ENCODE data around the gene MTUS2.

- TF ChIP-seq CTCF (conservative IDR thresholded peaks at IDR 0.05; ENCODE audit: low read depth in 2 of 2): no peak
- TF ChIP-seq EZH2 (IDR thresholded peaks at IDR 0.05; ENCODE audit: low read depth, unreplicated experiment): no peak
- no peak for TF ChIP-seq POLR2AphosphoS5 (IDR thresholded peaks at IDR 0.05; ENCODE audit: low read depth)
- TF ChIP-seq ZNF114 (CRISPR knock-in tag; IDR thresholded peaks at IDR 0.05): no peak
- TF ChIP-seq REST (IDR thresholded peaks at IDR 0.05; ENCODE audit: unreplicated experiment): no peak
- no peak for TF ChIP-seq EZH2phosphoT487 (IDR thresholded peaks at IDR 0.05; ENCODE audit: unreplicated experiment)
- TF ChIP-seq ZNF331 (CRISPR knock-in tag; IDR thresholded peaks at IDR 0.05; ENCODE audit: low read depth): no peak
- no peak for TF ChIP-seq JUNB (IDR thresholded peaks at IDR 0.05; ENCODE audit: unreplicated experiment)
Measured at GRCh38 chr13:29486551-29486950, 666.4 kb downstream of the MTUS2 start.
